Measurements from ENCODE around the gene CEACAM5. TPM values are rescaled to one million over a fixed set of nuclear protein-coding genes. Genes with fewer than 3 reads are reported as not detected.

CEACAM5 gene
- polyA plus RNA-seq, 3 donors, result not detected

DNA sequence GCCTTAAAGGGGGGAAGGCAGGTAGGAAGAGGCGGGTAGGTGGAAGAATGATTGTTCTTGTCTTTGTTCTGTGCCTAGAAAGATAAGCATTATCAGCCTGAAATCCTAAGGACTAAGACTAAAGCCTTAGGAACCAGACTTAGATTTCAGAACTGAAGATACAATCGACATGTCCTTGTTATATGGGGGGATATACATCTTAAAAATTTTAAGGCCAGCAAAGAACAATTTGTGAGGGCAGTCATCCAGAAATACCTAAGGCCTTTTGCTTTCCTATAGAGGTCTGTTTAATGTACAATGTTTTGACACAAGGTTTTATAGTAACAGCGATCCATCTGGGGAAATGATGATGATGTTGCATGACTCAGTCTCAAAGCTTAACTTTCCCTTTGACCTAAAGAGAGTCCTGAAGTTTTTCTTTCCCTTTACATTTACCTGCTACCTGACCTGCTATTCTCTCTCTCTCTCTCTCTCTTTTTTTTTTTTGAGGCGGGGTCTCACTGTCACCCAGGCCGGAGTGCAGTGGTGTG lies 26.7 kb downstream of the CEACAM5 start:
- Histone ChIP-seq H4K20me1 (ENCODE audit: insufficient read depth, low read length) (no peaks in the 10 kb centered on the region), H3K27ac (ENCODE audit: low read depth in 1 of 2, low read length in 2 of 2) (no peak overlapping the region), H3K9ac (ENCODE audit: insufficient read depth, low read length, poor library complexity, severe bottlenecking) (no peak overlapping the region), H2AFZ (ENCODE audit: insufficient read depth, low read depth, low read length, poor library complexity, severe bottlenecking) (no peak overlapping the region), H3K36me3 (replicated peaks in 1 of 2; ENCODE audit: control insufficient read depth in 1 of 2, insufficient read depth in 2 of 2, low read length in 2 of 2) (no peaks in the 10 kb centered on the region), H3K79me2 (ENCODE audit: insufficient read depth, low read length) (no peaks in the 10 kb centered on the region), H3K4me1 (ENCODE audit: control insufficient read depth in 1 of 2, insufficient read depth in 2 of 2, low read length in 2 of 2) (no peaks in the 10 kb centered on the region), H3K9me3 (replicated peaks in 1 of 2; ENCODE audit: control insufficient read depth in 1 of 2, insufficient read depth in 1 of 2, low read length in 2 of 2) (no peaks in the 10 kb centered on the region), H3K27me3 (ENCODE audit: control insufficient read depth in 2 of 2, insufficient read depth in 2 of 2, low read length in 2 of 2) (peaks cover 0 to 5% of the 10 kb centered on the region in 2 donors), H3K4me2 (replicated peaks; ENCODE audit: extremely low read depth, low read length, poor library complexity, severe bottlenecking) (no peak overlapping the region), H3K4me3 (replicated peaks in 1 of 3; ENCODE audit: low read depth in 2 of 3, low read length in 3 of 3) (no peak overlapping the region)
- no peak overlapping the region for H3K4me3 Mint-ChIP-seq
- H3K9me3 Mint-ChIP-seq, result no peaks in the 10 kb centered on the region
- 100% methylated on average over 1 of the region's 5 CpGs for WGBS (ENCODE audit: insufficient coverage)
- H3K27ac Mint-ChIP-seq, result peak overlapping the region in 1 of 7 donors; percentile 15
- intact Hi-C loops (cut with micrococcal nuclease), result no loop called here
- H3K27me3 Mint-ChIP-seq (ENCODE audit: low read depth in 3 of 3), result peaks cover 6 to 20% (median 12%) of the 10 kb centered on the region in 3 donors
- no peak for DNase-seq
- H3K4me1 Mint-ChIP-seq, result no peaks in the 10 kb centered on the region
- TF ChIP-seq, protein P1, sequence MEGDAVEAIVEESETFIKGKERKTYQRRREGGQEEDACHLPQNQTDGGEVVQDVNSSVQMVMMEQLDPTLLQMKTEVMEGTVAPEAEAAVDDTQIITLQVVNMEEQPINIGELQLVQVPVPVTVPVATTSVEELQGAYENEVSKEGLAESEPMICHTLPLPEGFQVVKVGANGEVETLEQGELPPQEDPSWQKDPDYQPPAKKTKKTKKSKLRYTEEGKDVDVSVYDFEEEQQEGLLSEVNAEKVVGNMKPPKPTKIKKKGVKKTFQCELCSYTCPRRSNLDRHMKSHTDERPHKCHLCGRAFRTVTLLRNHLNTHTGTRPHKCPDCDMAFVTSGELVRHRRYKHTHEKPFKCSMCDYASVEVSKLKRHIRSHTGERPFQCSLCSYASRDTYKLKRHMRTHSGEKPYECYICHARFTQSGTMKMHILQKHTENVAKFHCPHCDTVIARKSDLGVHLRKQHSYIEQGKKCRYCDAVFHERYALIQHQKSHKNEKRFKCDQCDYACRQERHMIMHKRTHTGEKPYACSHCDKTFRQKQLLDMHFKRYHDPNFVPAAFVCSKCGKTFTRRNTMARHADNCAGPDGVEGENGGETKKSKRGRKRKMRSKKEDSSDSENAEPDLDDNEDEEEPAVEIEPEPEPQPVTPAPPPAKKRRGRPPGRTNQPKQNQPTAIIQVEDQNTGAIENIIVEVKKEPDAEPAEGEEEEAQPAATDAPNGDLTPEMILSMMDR (IDR thresholded peaks at IDR 0.05), result no peak
- H3K36me3 Mint-ChIP-seq, result no peaks in the 10 kb centered on the region

DNA sequence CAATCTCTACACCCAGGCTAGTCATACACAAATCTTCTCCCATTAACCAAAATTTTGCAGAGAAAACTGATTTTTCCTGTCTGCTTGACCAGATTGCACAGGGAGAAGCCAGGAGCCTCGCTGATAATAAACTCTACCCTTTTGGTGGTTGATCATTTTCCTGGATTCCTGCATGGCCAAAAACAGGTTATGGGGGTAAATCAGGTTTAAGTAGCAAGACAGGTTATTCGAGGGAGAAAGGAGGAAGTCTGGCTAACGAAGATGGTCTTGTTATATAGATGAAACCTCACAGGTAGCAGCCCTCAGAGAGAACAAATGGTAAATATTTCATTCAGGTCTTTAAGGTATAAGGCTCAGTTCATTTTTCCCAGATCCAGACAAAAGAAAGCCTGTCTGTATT lies 30.9 kb downstream of the CEACAM5 start:
- H3K27ac ChIP-seq (ENCODE audit: low read depth in 1 of 2, low read length in 2 of 2), result no peak overlapping the region
- intact Hi-C loops (cut with micrococcal nuclease), result no loop called here
- H3K27me3 Mint-ChIP-seq (ENCODE audit: low read depth in 3 of 3), result peaks cover 0 to 6% (median 0%) of the 10 kb centered on the region in 3 donors
- no peaks in the 10 kb centered on the region for H3K36me3 Mint-ChIP-seq
- no peak overlapping the region for H2AFZ ChIP-seq (ENCODE audit: insufficient read depth, low read depth, low read length, poor library complexity, severe bottlenecking)
- no peak overlapping the region for H3K27ac Mint-ChIP-seq
- no peak overlapping the region for H3K4me3 Mint-ChIP-seq
- no peaks in the 10 kb centered on the region for H3K9me3 Mint-ChIP-seq
- no peaks in the 10 kb centered on the region for H3K9me3 ChIP-seq (replicated peaks in 1 of 2; ENCODE audit: control insufficient read depth in 1 of 2, insufficient read depth in 1 of 2, low read length in 2 of 2)
- H4K20me1 ChIP-seq (ENCODE audit: insufficient read depth, low read length), result no peaks in the 10 kb centered on the region
- no peak overlapping the region for H3K4me2 ChIP-seq (replicated peaks; ENCODE audit: extremely low read depth, low read length, poor library complexity, severe bottlenecking)
- no peaks in the 10 kb centered on the region for H3K79me2 ChIP-seq (ENCODE audit: insufficient read depth, low read length)
- H3K4me3 ChIP-seq (replicated peaks in 1 of 3; ENCODE audit: low read depth in 2 of 3, low read length in 3 of 3), result no peak overlapping the region
- TF ChIP-seq, protein P1 (IDR thresholded peaks at IDR 0.05), result no peak
- WGBS (ENCODE audit: insufficient coverage), result 17% methylated on average over 1 of the region's 3 CpGs
- no peaks in the 10 kb centered on the region for H3K27me3 ChIP-seq (ENCODE audit: control insufficient read depth in 2 of 2, insufficient read depth in 2 of 2, low read length in 2 of 2)
- no peak for DNase-seq
- H3K36me3 ChIP-seq (replicated peaks in 1 of 2; ENCODE audit: control insufficient read depth in 1 of 2, insufficient read depth in 2 of 2, low read length in 2 of 2), result no peaks in the 10 kb centered on the region
- H3K4me1 Mint-ChIP-seq, result peaks cover 18% of the 10 kb centered on the region
- H3K9ac ChIP-seq (ENCODE audit: insufficient read depth, low read length, poor library complexity, severe bottlenecking), result no peak overlapping the region
- peaks cover 15 to 17% of the 10 kb centered on the region in 2 donors for H3K4me1 ChIP-seq (ENCODE audit: control insufficient read depth in 1 of 2, insufficient read depth in 2 of 2, low read length in 2 of 2)
